Measurements from ENCODE around the gene EPHB1.

Gene EPHB1

DNA sequence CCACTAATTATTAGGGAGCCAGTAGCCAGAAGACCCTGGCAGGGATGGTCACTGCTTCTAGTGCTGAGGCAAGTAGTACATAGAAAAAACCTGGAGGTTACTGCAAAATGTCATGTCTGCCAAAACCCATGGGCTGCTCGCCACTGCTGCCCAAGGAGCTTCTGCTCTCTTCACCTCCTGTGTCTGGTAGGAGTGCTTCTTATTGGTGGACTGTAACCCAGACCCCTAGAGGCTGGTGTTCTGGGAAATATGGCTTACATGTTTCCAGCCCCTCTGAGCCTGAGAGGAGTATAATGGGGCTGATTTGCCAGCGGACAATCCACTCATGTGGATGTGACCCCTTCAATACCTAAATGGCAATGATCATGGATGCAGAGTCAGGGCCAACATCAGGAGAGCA, 286.4 kb downstream of the EPHB1 start:
- Histone ChIP-seq H3K27me3 (ENCODE audit: insufficient read depth, poor library complexity, severe bottlenecking) (no peaks in the 10 kb centered on the region), H3K27ac (replicated peaks) (no peak overlapping the region), H3K4me3 (replicated peaks; ENCODE audit: insufficient read depth, low read length) (no peak overlapping the region)
- no peak for DNase-seq (ENCODE audit: low read depth in 1 of 2, low spot score in 1 of 2)
- no peak for TF ChIP-seq GABPA (IDR thresholded peaks at IDR 0.05; ENCODE audit: low read depth)
- TF ChIP-seq, protein P1, sequence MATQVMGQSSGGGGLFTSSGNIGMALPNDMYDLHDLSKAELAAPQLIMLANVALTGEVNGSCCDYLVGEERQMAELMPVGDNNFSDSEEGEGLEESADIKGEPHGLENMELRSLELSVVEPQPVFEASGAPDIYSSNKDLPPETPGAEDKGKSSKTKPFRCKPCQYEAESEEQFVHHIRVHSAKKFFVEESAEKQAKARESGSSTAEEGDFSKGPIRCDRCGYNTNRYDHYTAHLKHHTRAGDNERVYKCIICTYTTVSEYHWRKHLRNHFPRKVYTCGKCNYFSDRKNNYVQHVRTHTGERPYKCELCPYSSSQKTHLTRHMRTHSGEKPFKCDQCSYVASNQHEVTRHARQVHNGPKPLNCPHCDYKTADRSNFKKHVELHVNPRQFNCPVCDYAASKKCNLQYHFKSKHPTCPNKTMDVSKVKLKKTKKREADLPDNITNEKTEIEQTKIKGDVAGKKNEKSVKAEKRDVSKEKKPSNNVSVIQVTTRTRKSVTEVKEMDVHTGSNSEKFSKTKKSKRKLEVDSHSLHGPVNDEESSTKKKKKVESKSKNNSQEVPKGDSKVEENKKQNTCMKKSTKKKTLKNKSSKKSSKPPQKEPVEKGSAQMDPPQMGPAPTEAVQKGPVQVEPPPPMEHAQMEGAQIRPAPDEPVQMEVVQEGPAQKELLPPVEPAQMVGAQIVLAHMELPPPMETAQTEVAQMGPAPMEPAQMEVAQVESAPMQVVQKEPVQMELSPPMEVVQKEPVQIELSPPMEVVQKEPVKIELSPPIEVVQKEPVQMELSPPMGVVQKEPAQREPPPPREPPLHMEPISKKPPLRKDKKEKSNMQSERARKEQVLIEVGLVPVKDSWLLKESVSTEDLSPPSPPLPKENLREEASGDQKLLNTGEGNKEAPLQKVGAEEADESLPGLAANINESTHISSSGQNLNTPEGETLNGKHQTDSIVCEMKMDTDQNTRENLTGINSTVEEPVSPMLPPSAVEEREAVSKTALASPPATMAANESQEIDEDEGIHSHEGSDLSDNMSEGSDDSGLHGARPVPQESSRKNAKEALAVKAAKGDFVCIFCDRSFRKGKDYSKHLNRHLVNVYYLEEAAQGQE (IDR thresholded peaks at IDR 0.05; ENCODE audit: insufficient replicate concordance, low read depth), result no peak
- no peak for TF ChIP-seq SPI1 (IDR thresholded peaks at IDR 0.05; ENCODE audit: borderline replicate concordance, low read depth)
- TF ChIP-seq CTCF (IDR thresholded peaks at IDR 0.05; ENCODE audit: insufficient read depth, low read length), result no peak
- TF ChIP-seq POLR2AphosphoS5 (IDR thresholded peaks at IDR 0.05; ENCODE audit: low read depth), result no peak

GRCh38 chr3:135081856-135082434, 286.9 kb downstream of the EPHB1 start:
- Histone ChIP-seq H3K27me3 (ENCODE audit: insufficient read depth, poor library complexity, severe bottlenecking) (no peaks in the 10 kb centered on the region), H3K27ac (replicated peaks) (no peak overlapping the region), H3K4me3 (replicated peaks; ENCODE audit: insufficient read depth, low read length) (no peak overlapping the region)
- DNase-seq (ENCODE audit: low read depth in 1 of 2, low spot score in 1 of 2), result no peak
- no peak for TF ChIP-seq CTCF (IDR thresholded peaks at IDR 0.05; ENCODE audit: insufficient read depth, low read length)
- TF ChIP-seq GABPA (IDR thresholded peaks at IDR 0.05; ENCODE audit: low read depth), result no peak
- TF ChIP-seq, protein P1 (IDR thresholded peaks at IDR 0.05; ENCODE audit: insufficient replicate concordance, low read depth), result no peak
- no peak for TF ChIP-seq SPI1 (IDR thresholded peaks at IDR 0.05; ENCODE audit: borderline replicate concordance, low read depth)
- TF ChIP-seq POLR2AphosphoS5 (IDR thresholded peaks at IDR 0.05; ENCODE audit: low read depth), result no peak

DNA sequence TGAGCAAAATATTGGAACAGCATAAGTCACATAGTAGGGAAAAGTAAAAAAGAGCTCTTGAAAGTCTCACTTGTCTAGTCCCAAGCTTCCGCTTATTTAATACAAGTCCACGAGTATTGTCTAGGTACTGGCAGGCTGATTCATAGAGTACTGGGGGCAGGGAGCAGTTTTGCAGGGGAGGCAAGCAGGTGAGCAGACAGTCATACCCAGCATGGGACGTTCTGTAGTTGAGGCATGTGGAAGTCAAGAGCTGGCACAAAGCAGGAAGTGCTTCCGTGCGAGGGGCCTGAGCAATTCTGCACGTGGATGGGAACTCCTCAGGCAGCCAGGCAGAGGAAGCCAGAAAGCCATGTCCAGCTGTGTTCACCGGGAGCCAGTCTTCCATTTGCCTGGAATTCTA, 287.6 kb downstream of the EPHB1 start:
- no peak overlapping the region for H3K4me3 ChIP-seq (replicated peaks; ENCODE audit: insufficient read depth, low read length)
- H3K27me3 ChIP-seq (ENCODE audit: insufficient read depth, poor library complexity, severe bottlenecking), result no peaks in the 10 kb centered on the region
- TF ChIP-seq CTCF (IDR thresholded peaks at IDR 0.05; ENCODE audit: insufficient read depth, low read length) (no peak), GABPA (IDR thresholded peaks at IDR 0.05; ENCODE audit: low read depth) (no peak), SPI1 (IDR thresholded peaks at IDR 0.05; ENCODE audit: borderline replicate concordance, low read depth) (no peak), POLR2AphosphoS5 (IDR thresholded peaks at IDR 0.05; ENCODE audit: low read depth) (no peak)
- TF ChIP-seq, protein P1 (IDR thresholded peaks at IDR 0.05; ENCODE audit: insufficient replicate concordance, low read depth), result no peak
- peak in 1 of 2 experiments; percentile 2 for DNase-seq (ENCODE audit: low read depth in 1 of 2, low spot score in 1 of 2)
- no peak overlapping the region for H3K27ac ChIP-seq (replicated peaks)
